GM21390 (cell line): Measurements from ENCODE around the gene PIKFYVE.
"Not testable (repeated sequence)": the region's sequence is repeated elsewhere in the genome, so short reads cannot be mapped to it uniquely, and the experiment has no call there.

Experiments used
- ATAC-seq: cut with Tn5 transposase; IDR thresholded peaks from one replicate; pipeline ENCODE4 v1.9.1; 2021; ENCODE audit not compliant: unreplicated experiment

Gene PIKFYVE

GRCh38 chr2:208254871-208255556 lies 11.0 kb upstream of the PIKFYVE start, which contains the start of gene IDH1:
TSS of gene IDH1 (minus strand) at chr2:208255071. CDS start at chr2:208251551, 3,520 bp downstream.
- ATAC-seq = peak; percentile 77

DNA sequence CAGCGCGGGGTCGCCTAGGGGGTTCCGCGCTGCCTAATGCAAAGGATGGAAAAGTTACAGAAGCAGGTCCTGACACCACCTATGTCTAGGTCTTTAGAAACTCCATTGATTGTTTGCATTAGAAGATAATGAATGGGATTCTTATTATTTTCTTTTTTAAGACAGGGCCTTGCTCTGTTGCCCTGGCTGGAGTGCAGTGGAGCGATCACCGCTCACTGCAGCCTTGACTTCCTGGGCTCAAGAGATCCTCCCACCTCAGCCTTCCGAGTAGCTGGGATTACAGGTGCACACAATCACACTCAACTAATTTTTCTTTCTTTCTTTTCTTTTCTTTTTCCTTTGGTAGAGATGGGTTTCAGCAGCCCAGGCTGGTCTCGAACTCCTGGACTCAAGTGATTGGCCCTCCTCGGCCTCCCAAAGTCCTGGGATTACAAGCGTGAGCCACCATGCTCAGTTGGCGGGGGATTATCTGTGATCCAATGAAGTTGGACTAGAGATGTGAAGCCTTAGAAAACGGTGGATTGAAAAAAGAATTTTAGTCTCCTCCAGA lies 10.4 kb upstream of the PIKFYVE start:
- ATAC-seq = peak; percentile 31

DNA sequence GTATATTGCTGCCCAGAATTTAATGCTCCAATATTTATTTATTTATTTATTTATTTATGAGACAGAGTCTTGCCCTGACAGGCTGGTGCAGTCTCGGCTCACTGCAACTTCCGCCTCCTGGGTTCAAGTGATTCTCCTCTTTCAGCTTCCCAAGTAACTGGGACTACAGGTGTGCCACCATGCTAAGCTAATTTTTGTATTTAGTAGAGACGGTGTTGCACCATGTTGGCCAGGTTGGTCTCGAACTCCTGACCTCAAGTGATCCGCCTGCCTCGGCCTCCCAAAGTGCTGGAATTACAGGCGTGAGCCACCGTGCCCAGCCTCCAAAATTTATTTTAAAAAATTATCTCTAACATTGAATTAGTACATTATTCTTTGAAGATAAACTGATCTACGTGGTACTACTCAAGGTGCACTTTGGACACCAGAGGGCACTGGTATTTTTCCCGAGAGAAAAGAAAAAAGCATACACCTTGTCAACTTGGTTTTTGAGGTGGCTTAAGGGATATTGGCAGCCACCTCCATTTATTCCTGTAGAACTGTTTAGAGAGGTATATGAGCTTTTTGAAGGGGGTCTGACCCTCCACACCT lies 9.8 kb upstream of the PIKFYVE start:
- ATAC-seq = no peak

DNA sequence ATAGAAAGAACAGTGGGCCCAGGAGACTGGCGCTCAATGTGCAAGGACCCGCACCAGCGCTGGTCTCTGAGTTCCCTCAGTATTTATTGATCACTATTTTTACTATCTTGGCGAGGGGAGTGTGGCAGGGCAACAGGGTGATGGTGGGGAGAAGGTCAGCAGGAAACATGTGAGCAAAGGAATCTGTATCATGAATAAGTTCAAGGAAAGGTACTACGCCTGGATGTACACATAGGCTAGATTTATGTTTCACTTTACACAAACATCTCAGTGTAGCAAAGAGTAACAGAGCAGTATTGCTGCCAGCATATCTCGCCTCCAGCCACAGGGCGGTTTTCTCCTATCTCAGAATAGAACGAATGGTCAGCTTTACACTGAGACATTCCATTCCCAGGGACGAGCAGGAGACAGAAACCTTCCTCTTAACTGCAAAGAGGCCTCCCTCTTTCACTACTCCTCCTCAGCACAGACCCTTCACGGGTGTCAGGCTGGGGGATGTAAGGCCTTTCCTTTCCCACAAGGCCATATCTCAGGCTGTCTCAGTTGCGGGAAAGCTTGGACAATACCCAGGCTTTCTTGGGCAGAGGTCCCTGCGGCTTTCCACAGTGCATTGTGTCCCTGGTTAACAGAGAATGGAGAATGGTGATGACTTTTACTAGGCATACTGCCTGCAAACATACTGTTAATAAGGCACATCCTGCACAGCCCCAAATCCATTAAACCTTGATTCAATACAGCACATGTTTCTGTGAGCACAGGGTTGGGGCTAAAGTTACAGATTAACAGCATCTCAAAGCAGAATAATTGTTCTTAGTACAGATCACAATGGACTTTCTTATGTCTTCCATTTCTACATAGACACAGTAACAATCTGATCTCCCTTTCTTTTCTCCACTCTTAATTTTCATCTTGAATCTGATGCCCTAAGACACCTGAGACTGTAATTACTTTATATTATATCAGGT lies 8.9 kb upstream of the PIKFYVE start:
- ATAC-seq = not testable (repeated sequence)

- ATAC-seq = peak; percentile 46
Measured at GRCh38 chr2:208265371-208265800, 669 bp upstream of the PIKFYVE start.

- ATAC-seq = peak; percentile 9
Measured at GRCh38 chr2:208266553-208266893, 468 bp downstream of the PIKFYVE start.

- ATAC-seq = no peak
Measured at GRCh38 chr2:208266936-208267335, 881 bp downstream of the PIKFYVE start.

DNA sequence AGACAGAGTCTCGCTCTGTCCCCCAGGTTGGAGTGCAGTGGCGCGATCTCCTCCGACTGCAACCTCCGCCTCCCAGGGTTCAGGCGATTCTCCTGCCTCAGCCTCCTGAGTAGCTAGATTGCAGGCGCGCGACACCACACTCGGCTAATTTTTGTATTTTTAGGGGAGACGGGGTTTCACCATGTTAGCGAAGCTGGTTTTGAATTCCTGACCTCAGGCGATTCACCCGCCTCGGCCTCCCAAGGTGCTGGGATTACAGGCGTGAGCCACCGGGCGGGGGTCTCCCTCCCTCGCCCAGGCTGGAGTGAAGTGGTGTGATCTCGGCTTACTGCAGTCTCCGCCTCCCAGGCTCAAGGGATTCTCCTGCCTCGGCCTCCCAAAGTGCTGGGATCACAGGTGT lies 1.5 kb downstream of the PIKFYVE start:
- not testable (repeated sequence) for ATAC-seq

GRCh38 chr2:208268156-208268952 lies 2.3 kb downstream of the PIKFYVE start:
- no peak for ATAC-seq

DNA sequence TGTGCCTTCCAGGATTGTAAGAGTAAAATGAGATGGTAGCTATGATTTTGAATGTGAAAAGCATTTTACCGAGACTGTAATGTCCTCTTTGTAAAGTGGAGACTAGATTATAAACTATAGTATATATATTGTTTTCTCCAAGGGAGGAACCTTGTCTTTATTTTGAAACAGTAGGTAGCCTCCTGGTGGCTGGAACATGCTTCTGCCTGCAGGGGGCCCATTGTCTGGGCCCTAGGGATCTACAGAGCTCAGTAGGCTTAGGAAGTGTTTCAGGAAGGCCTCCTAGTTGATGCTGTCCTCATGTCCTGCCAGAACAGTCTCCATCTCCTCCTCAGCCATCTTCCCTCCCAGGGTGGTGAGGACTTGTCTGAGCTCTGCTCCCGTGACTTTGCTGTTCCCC lies 3.0 kb downstream of the PIKFYVE start:
- no peak for ATAC-seq

GRCh38 chr2:208274748-208275147 lies 8.7 kb downstream of the PIKFYVE start:
- ATAC-seq = no peak

- no peak for ATAC-seq
Measured at GRCh38 chr2:208278549-208278948, 12.5 kb downstream of the PIKFYVE start.

GRCh38 chr2:208279236-208279635 lies 13.2 kb downstream of the PIKFYVE start:
- ATAC-seq = no peak

GRCh38 chr2:208280234-208280633 lies 14.2 kb downstream of the PIKFYVE start:
- ATAC-seq = no peak

DNA sequence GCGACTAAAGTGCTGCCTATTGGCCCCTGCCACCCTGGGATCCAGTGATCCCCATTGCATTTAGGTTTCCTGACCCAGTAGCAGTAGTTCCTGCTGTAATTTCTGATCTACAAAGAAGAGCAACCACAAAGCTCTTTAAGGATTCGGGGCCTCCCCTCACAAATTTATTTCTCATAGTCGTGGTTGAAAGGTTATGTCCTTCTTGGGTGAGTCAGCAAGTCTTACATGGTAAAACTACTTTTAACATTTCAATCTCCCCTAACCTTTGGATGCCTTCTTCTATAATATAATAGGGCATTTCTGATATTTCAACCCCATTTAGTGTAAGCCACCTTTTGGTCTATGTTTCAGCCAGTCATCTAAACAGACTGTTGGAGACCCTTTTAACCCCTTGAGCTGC lies 14.9 kb downstream of the PIKFYVE start:
- no peak for ATAC-seq

GRCh38 chr2:208285853-208286252 lies 19.8 kb downstream of the PIKFYVE start:
- no peak for ATAC-seq

- peak; percentile 60 for ATAC-seq
Measured at GRCh38 chr2:208294482-208295024, 28.5 kb downstream of the PIKFYVE start.

DNA sequence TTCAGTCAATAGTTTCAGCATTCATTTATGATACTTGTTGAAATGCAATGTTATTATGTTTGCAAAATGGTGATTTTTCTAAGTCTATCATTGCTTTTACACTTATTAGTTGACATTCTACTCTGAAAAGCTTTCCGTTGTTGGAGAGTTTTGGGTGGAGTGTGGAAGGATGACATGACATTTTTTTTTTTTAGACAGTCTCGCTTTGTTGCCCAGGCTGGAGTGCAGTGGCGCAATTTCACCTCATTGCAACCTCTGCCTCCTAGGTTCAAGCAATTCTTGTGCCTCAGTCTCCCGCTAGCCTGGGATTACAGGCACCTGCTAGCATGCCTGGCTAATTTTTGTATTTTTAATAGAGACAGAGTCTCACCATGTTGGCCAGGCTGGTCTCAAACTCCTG lies 29.8 kb downstream of the PIKFYVE start:
- no peak for ATAC-seq

- ATAC-seq = no peak
Measured at GRCh38 chr2:208296610-208297009, 30.6 kb downstream of the PIKFYVE start.

DNA sequence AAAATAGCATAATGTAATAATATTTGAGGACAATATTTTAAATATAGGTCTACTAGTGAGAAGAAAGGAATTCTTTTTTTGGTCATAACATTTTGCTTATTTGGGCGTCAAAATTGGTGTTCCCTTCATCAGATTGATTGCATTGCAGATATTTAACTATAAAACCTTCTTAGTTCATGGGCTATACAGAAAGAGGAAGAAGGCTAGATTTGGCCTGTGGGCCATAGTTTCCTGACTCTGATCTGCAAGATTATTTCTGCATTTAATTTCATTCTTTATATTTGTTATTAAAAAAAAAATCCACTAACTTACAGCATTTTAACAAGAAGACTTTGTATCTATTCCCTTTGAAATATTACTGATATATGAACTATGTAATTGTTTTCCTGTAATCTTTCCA lies 31.9 kb downstream of the PIKFYVE start:
- ATAC-seq = no peak
